ENCODE results near the gene ATP2A3.

Gene ATP2A3

GRCh38 chr17:3943240-3943891, 20.9 kb downstream of the ATP2A3 start:
- no peak for DNase-seq
- peaks cover 33% of the 10 kb centered on the region for H3K4me1 Mint-ChIP-seq
- peak overlapping the region; percentile 59 for H3K4me3 Mint-ChIP-seq
- H3K27me3 Mint-ChIP-seq (ENCODE audit: low read depth, poor library complexity) = peaks cover 14% of the 10 kb centered on the region
- TF ChIP-seq, protein P1, sequence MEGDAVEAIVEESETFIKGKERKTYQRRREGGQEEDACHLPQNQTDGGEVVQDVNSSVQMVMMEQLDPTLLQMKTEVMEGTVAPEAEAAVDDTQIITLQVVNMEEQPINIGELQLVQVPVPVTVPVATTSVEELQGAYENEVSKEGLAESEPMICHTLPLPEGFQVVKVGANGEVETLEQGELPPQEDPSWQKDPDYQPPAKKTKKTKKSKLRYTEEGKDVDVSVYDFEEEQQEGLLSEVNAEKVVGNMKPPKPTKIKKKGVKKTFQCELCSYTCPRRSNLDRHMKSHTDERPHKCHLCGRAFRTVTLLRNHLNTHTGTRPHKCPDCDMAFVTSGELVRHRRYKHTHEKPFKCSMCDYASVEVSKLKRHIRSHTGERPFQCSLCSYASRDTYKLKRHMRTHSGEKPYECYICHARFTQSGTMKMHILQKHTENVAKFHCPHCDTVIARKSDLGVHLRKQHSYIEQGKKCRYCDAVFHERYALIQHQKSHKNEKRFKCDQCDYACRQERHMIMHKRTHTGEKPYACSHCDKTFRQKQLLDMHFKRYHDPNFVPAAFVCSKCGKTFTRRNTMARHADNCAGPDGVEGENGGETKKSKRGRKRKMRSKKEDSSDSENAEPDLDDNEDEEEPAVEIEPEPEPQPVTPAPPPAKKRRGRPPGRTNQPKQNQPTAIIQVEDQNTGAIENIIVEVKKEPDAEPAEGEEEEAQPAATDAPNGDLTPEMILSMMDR (IDR thresholded peaks at IDR 0.05) = no peak
- no peak overlapping the region for H3K27ac Mint-ChIP-seq
- H3K36me3 Mint-ChIP-seq (ENCODE audit: low read depth) = no peaks in the 10 kb centered on the region
- H3K9me3 Mint-ChIP-seq = no peaks in the 10 kb centered on the region

DNA sequence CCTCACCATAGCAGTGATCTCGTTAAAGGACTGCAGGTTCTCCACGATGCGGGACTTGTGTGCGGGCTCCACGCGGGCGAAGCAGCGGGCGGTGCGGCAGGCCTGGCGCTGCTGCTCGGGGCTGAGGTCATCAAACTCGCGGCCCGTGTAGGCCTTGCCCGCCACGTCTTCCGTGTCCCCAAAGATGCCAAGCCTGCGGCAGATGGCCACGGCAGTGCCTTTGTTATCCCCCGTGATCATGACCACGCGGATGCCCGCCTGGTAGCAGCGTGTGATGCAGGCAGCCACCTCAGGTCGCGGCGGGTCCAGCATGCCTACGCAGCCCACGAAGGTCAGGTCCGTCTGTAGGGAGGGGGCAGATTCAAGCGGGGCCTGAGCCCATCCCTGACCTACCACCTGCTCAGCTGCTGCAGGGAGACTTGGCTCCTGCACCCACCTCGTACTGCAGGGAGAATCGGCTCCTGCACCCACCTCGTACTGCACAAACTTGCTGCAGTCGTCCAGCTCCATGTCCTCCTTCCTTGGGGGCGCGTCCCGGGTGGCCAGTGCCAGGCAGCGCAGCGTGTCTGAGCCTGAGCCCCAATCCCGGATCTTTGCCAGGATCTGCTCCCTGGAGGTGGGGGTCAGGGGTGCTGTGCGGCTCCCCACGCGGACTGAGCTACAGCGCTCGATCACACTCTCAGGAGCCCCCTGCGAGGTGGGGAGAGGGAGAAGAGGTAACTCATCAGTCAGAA, 23.1 kb downstream of the ATP2A3 start:
- Mint-ChIP-seq H3K36me3 (ENCODE audit: low read depth) (no peaks in the 10 kb centered on the region), H3K4me3 (no peak overlapping the region), H3K9me3 (no peaks in the 10 kb centered on the region), H3K27me3 (ENCODE audit: low read depth, poor library complexity) (peaks cover 20% of the 10 kb centered on the region), H3K4me1 (peaks cover 33% of the 10 kb centered on the region), H3K27ac (no peak overlapping the region)
- TF ChIP-seq, protein P1 (IDR thresholded peaks at IDR 0.05) = no peak
- no peak for DNase-seq

- H3K27ac Mint-ChIP-seq = no peak overlapping the region
- DNase-seq = no peak
- no peak overlapping the region for H3K4me3 Mint-ChIP-seq
- H3K27me3 Mint-ChIP-seq (ENCODE audit: low read depth, poor library complexity) = peaks cover 15% of the 10 kb centered on the region
- H3K9me3 Mint-ChIP-seq = no peaks in the 10 kb centered on the region
- TF ChIP-seq, protein P1 (IDR thresholded peaks at IDR 0.05) = no peak
- H3K4me1 Mint-ChIP-seq = peaks cover 4% of the 10 kb centered on the region
- H3K36me3 Mint-ChIP-seq (ENCODE audit: low read depth) = no peaks in the 10 kb centered on the region
Measured at GRCh38 chr17:3937359-3937758, 26.9 kb downstream of the ATP2A3 start.

GRCh38 chr17:3935825-3936355, 28.3 kb downstream of the ATP2A3 start:
- Mint-ChIP-seq H3K4me3 (no peak overlapping the region), H3K9me3 (no peaks in the 10 kb centered on the region), H3K27me3 (ENCODE audit: low read depth, poor library complexity) (peaks cover 15% of the 10 kb centered on the region), H3K4me1 (no peaks in the 10 kb centered on the region), H3K27ac (no peak overlapping the region), H3K36me3 (ENCODE audit: low read depth) (no peaks in the 10 kb centered on the region)
- TF ChIP-seq, protein P1 (IDR thresholded peaks at IDR 0.05) = no peak
- DNase-seq = no peak

- TF ChIP-seq, protein P1 (IDR thresholded peaks at IDR 0.05) = peak; percentile 59
- DNase-seq = peak; percentile 66
- Mint-ChIP-seq H3K4me1 (no peaks in the 10 kb centered on the region), H3K27me3 (ENCODE audit: low read depth, poor library complexity) (peaks cover 15% of the 10 kb centered on the region), H3K9me3 (no peaks in the 10 kb centered on the region), H3K27ac (no peak overlapping the region), H3K36me3 (ENCODE audit: low read depth) (no peaks in the 10 kb centered on the region), H3K4me3 (no peak overlapping the region)
Measured at GRCh38 chr17:3935140-3935542, 29.1 kb downstream of the ATP2A3 start.
